GM21423 (cell line): ENCODE results near the gene WDR62.
A peak's percentile ranks its signal among the peaks of the same experiment; 100 is the strongest.
"Not testable (repeated sequence)": the region's sequence is repeated elsewhere in the genome, so short reads cannot be mapped to it uniquely, and the experiment has no call there.

Experiments used
- ATAC-seq: cut with Tn5 transposase; IDR thresholded peaks from one replicate; pipeline ENCODE4 v1.9.1; 2021; ENCODE audit warnings: mild to moderate bottlenecking, moderate library complexity; ENCODE audit not compliant: unreplicated experiment

WDR62 gene

GRCh38 chr19:36106991-36107390 is 52.3 kb downstream of the WDR62 start:
- no peak for ATAC-seq

GRCh38 chr19:36108684-36109083 is 54.0 kb downstream of the WDR62 start:
- ATAC-seq, result no peak

- no peak for ATAC-seq
Observed at GRCh38 chr19:36110487-36111199, 55.9 kb downstream of the WDR62 start, which contains the start of gene OVOL3. OVOL3 (plus strand) TSS chr19:36111143; CDS start chr19:36111203, 60 bp downstream.

GRCh38 chr19:36111200-36111539 is 56.5 kb downstream of the WDR62 start:
- ATAC-seq, result no peak

- no peak for ATAC-seq
Observed at GRCh38 chr19:36112678-36113077, 58.0 kb downstream of the WDR62 start.

- ATAC-seq, result no peak
Observed at GRCh38 chr19:36113425-36113824, 58.7 kb downstream of the WDR62 start.

GRCh38 chr19:36113894-36114720 is 59.4 kb downstream of the WDR62 start:
- no peak for ATAC-seq

GRCh38 chr19:36114721-36115452 is 60.2 kb downstream of the WDR62 start, which contains the start of gene POLR2I:
POLR2I (minus strand) TSS chr19:36114875; CDS start chr19:36114856, 19 bp downstream.
- ATAC-seq, result peak; percentile 73

- ATAC-seq, result no peak
Observed at GRCh38 chr19:36115453-36116343, 61.0 kb downstream of the WDR62 start, which contains the start of gene TBCB. TBCB (plus strand) TSS chr19:36115468; CDS start chr19:36115561, 93 bp downstream.

GRCh38 chr19:36116344-36116637 is 61.6 kb downstream of the WDR62 start:
- no peak for ATAC-seq

- ATAC-seq, result no peak
Observed at GRCh38 chr19:36120092-36120983, 65.6 kb downstream of the WDR62 start.

- ATAC-seq, result no peak
Observed at GRCh38 chr19:36120984-36121358, 66.3 kb downstream of the WDR62 start.

- ATAC-seq, result no peak
Observed at GRCh38 chr19:36121486-36122124, 66.9 kb downstream of the WDR62 start.

GRCh38 chr19:36125557-36125956 is 70.9 kb downstream of the WDR62 start:
- no peak for ATAC-seq

- ATAC-seq, result no peak
Observed at GRCh38 chr19:36128392-36128736, 73.7 kb downstream of the WDR62 start.

- ATAC-seq, result not testable (repeated sequence)
Observed at GRCh38 chr19:36131221-36131620, 76.5 kb downstream of the WDR62 start.

- not testable (repeated sequence) for ATAC-seq
Observed at GRCh38 chr19:36134867-36135266, 80.2 kb downstream of the WDR62 start.

- no peak for ATAC-seq
Observed at GRCh38 chr19:36136964-36137686, 82.4 kb downstream of the WDR62 start.

- no peak for ATAC-seq
Observed at GRCh38 chr19:36139120-36139472, 84.4 kb downstream of the WDR62 start.
